ENCODE data around the gene AVPR1A.

Gene AVPR1A

DNA sequence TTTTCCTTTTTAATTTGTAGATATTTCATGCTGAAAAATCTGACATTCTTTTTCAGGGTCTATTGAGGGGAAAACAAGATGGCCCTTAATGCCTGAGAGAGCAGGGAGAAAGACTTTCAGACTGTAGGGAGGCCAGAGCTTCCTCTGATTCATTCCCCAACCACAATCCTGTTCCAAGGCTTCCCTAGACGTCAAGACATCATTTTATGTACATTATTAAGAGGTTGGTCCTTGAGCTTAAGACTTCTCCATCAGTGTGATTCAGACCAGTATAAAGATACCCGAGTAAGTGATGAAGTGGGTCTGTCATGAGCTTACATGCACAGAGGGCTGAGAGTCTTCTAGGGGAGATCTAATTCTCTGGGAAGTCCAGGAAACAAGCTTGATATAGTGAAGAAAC, 57.3 kb downstream of the AVPR1A start:
- no peak for DNase-seq

GRCh38 chr12:63093084-63093483, 57.9 kb downstream of the AVPR1A start:
- no peak for DNase-seq

Measured in NCI-H1417 (cell line).